ENCODE results near the gene KRTAP10-12. TPM values are rescaled to one million over a fixed set of nuclear protein-coding genes. Genes with fewer than 3 reads are reported as not detected.

KRTAP10-12 gene
- total and polyA plus RNA-seq, 2 of the 4 experiments (the other 2 are of a cell fraction) = not detected

DNA sequence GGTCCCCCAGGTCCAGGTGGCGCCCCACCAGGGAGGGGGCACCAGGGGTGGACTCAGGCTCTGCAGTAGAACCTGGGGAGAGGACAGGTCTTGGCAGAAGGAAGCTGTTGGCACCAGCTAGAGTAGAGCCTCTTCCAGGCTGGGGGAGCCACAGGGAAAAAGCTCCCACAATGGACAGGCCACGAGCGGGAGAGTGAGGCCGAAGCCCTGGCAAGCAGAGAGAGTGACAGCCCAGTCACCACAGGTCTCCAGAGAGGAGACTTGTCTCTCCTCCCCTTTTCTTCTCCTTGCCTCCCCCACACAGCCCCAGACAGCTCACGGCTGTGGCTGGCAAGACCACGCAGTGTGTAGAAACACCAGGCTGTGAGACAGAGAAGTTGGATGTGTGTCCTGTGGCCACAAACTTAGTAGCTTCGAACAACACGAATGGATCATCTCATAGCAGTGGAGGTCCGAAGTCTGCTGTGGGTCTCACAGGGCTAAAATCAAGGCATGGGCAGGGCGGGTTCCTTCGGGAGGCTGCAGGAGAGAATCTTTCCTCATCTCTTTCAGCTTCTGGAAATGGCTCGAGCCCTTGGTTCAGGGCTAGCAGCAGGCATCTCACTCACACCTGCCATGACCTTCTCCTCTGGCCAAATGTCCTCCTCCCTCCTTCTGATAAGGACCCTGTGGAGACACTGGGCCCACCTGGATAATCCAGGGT, 45.8 kb upstream of the KRTAP10-12 start:
- Histone ChIP-seq H4K5ac (ENCODE audit: low read depth, low read length) (no peak overlapping the region), H2AK5ac (ENCODE audit: low read depth, low read length) (no peak overlapping the region), H4K91ac (ENCODE audit: insufficient read depth, low read depth, low read length) (no peak overlapping the region), H2AK9ac (replicated peaks; ENCODE audit: low read depth, low read length, poor library complexity) (no peak overlapping the region), H2BK5ac (ENCODE audit: low read depth, low read length, poor library complexity, severe bottlenecking) (no peak overlapping the region), H3K9ac (ENCODE audit: low read depth, low read length) (no peak overlapping the region), H3K4me2 (ENCODE audit: low read depth, low read length) (no peak overlapping the region), H3K27ac (ENCODE audit: insufficient read depth, low read length) (no peak overlapping the region), H3K14ac (replicated peaks; ENCODE audit: low read depth, low read length) (no peak overlapping the region), H4K20me1 (ENCODE audit: insufficient read depth, low read length) (no peaks in the 10 kb centered on the region), H2AFZ (replicated peaks; ENCODE audit: low read length, poor library complexity) (no peak overlapping the region), H3K9me1 (ENCODE audit: insufficient read depth, low read length) (no peaks in the 10 kb centered on the region), H3K18ac (ENCODE audit: low read depth, low read length) (no peak overlapping the region), H4K8ac (ENCODE audit: low read depth in 2 of 2, low read length in 2 of 2) (no peak overlapping the region), H2BK15ac (ENCODE audit: low read depth, low read length) (no peak overlapping the region), H3K79me1 (ENCODE audit: low read depth in 1 of 2, low read length in 2 of 2) (no peaks in the 10 kb centered on the region), H2BK120ac (ENCODE audit: low read depth, low read length) (no peak overlapping the region), H3K4ac (ENCODE audit: low read depth, low read length) (no peak overlapping the region), H3K4me3 (ENCODE audit: insufficient read depth, low read depth, low read length) (no peak overlapping the region), H3K36me3 (ENCODE audit: control insufficient read depth, insufficient read depth, low read length) (no peaks in the 10 kb centered on the region), H2BK20ac (ENCODE audit: low read depth, low read length) (no peak overlapping the region), H3K9me3 (ENCODE audit: control insufficient read depth, insufficient read depth, low read length) (peaks cover 2% of the 10 kb centered on the region), H3K27me3 (ENCODE audit: control insufficient read depth, insufficient read depth, low read length) (no peaks in the 10 kb centered on the region; the same call in 1 of the 2 replicates), H3K23ac (ENCODE audit: low read depth, low read length) (no peak overlapping the region), H3K56ac (ENCODE audit: extremely low read depth, insufficient read depth, low read length) (no peak overlapping the region), H3K4me1 (ENCODE audit: control insufficient read depth, insufficient read depth, low read length) (no peaks in the 10 kb centered on the region)
- DNase-seq = no peak
- BruUV-seq (replicated peaks) = no TSS peak
- POLR2A ChIA-PET (ENCODE audit: unreplicated experiment) = no interaction called here
- TF ChIP-seq CEBPB (IDR thresholded peaks at IDR 0.05; ENCODE audit: low read depth, low read length) (no peak), MAZ (IDR thresholded peaks at IDR 0.05; ENCODE audit: borderline replicate concordance, low read depth, low read length) (no peak), RCOR1 (IDR thresholded peaks at IDR 0.05; ENCODE audit: insufficient replicate concordance, low read length) (no peak)
- 59% methylated on average over 4 of the region's 12 CpGs; no CpG with 5 or more reads in 1 of the 2 experiments for WGBS, 2 experiments (ENCODE audit: extremely low coverage in 2 of 2, insufficient read length in 1 of 2)
- intact Hi-C loops (cut with micrococcal nuclease) (loop anchor here (10.0 kb wide), 1 partner anchor 64 kb away; the partner anchor contains the start of gene TSPEAR), dilution Hi-C loops (cut with HindIII; ENCODE audit: low sequenced_read_pairs, unreplicated experiment) (no loop called here), in situ Hi-C loops (cut with MboI; ENCODE audit: low sequenced_read_pairs) (no loop called here)
- CTCF ChIA-PET = no interaction called here
- ATAC-seq (ENCODE audit: low read depth) = no peak
